ENCODE data around the gene HES3.

The HES3 gene

GRCh38 chr1:6274622-6275139 is 30.7 kb downstream of the HES3 start:
- Histone ChIP-seq H3K4me1 (ENCODE audit: control insufficient read depth, insufficient read depth, low read length) (peaks cover 63% of the 10 kb centered on the region), H3K9ac (ENCODE audit: low read length) (no peak overlapping the region), H3K27ac (ENCODE audit: low read depth, low read length) (no peak overlapping the region), H3K36me3 (ENCODE audit: control insufficient read depth, insufficient read depth, low read length) (peaks cover 7% of the 10 kb centered on the region; the same call in 1 of the 2 replicates), H3K4me3 (ENCODE audit: low read depth, low read length) (no peak overlapping the region), H3K9me3 (ENCODE audit: control insufficient read depth, insufficient read depth, low read depth, low read length) (no peaks in the 10 kb centered on the region), H3K27me3 (ENCODE audit: control insufficient read depth, insufficient read depth, low read length) (no peaks in the 10 kb centered on the region)

GRCh38 chr1:6275826-6276782 is 32.1 kb downstream of the HES3 start:
- Histone ChIP-seq H3K27ac (ENCODE audit: low read depth, low read length) (peak overlapping the region; percentile 76; the same call in 1 of the 2 replicates), H3K9me3 (ENCODE audit: control insufficient read depth, insufficient read depth, low read depth, low read length) (no peaks in the 10 kb centered on the region), H3K4me1 (ENCODE audit: control insufficient read depth, insufficient read depth, low read length) (peaks cover 55% of the 10 kb centered on the region), H3K36me3 (ENCODE audit: control insufficient read depth, insufficient read depth, low read length) (peaks cover 7% of the 10 kb centered on the region; the same call in 1 of the 2 replicates), H3K27me3 (ENCODE audit: control insufficient read depth, insufficient read depth, low read length) (no peaks in the 10 kb centered on the region), H3K4me3 (ENCODE audit: low read depth, low read length) (peak overlapping the region; percentile 35; the same call in 1 of the 2 replicates), H3K9ac (ENCODE audit: low read length) (peak overlapping the region; percentile 63)

- Histone ChIP-seq H3K9me3 (ENCODE audit: control insufficient read depth, insufficient read depth, low read depth, low read length) (no peaks in the 10 kb centered on the region), H3K4me1 (ENCODE audit: control insufficient read depth, insufficient read depth, low read length) (peaks cover 47% of the 10 kb centered on the region), H3K4me3 (ENCODE audit: low read depth, low read length) (no peak overlapping the region), H3K9ac (ENCODE audit: low read length) (no peak overlapping the region), H3K36me3 (ENCODE audit: control insufficient read depth, insufficient read depth, low read length) (peaks cover 7% of the 10 kb centered on the region; the same call in 1 of the 2 replicates), H3K27ac (ENCODE audit: low read depth, low read length) (no peak overlapping the region), H3K27me3 (ENCODE audit: control insufficient read depth, insufficient read depth, low read length) (no peaks in the 10 kb centered on the region)
Observed at GRCh38 chr1:6276811-6277555, 33.0 kb downstream of the HES3 start.

GRCh38 chr1:6278263-6278662 is 34.3 kb downstream of the HES3 start:
- no peaks in the 10 kb centered on the region for H3K9me3 ChIP-seq (ENCODE audit: control insufficient read depth, insufficient read depth, low read depth, low read length)
- H3K27ac ChIP-seq (ENCODE audit: low read depth, low read length), result no peak overlapping the region
- no peak overlapping the region for H3K9ac ChIP-seq (ENCODE audit: low read length)
- peaks cover 7% of the 10 kb centered on the region; the same call in 1 of the 2 replicates for H3K36me3 ChIP-seq (ENCODE audit: control insufficient read depth, insufficient read depth, low read length)
- H3K27me3 ChIP-seq (ENCODE audit: control insufficient read depth, insufficient read depth, low read length), result no peaks in the 10 kb centered on the region
- H3K4me3 ChIP-seq (ENCODE audit: low read depth, low read length), result no peak overlapping the region
- H3K4me1 ChIP-seq (ENCODE audit: control insufficient read depth, insufficient read depth, low read length), result peaks cover 37% of the 10 kb centered on the region

GRCh38 chr1:6279066-6279465 is 35.1 kb downstream of the HES3 start:
- H3K4me1 ChIP-seq (ENCODE audit: control insufficient read depth, insufficient read depth, low read length), result peaks cover 29% of the 10 kb centered on the region
- H3K27me3 ChIP-seq (ENCODE audit: control insufficient read depth, insufficient read depth, low read length), result no peaks in the 10 kb centered on the region
- no peak overlapping the region for H3K27ac ChIP-seq (ENCODE audit: low read depth, low read length)
- H3K4me3 ChIP-seq (ENCODE audit: low read depth, low read length), result no peak overlapping the region
- H3K9me3 ChIP-seq (ENCODE audit: control insufficient read depth, insufficient read depth, low read depth, low read length), result no peaks in the 10 kb centered on the region
- peaks cover 7% of the 10 kb centered on the region; the same call in 1 of the 2 replicates for H3K36me3 ChIP-seq (ENCODE audit: control insufficient read depth, insufficient read depth, low read length)
- H3K9ac ChIP-seq (ENCODE audit: low read length), result no peak overlapping the region

- H3K36me3 ChIP-seq (ENCODE audit: control insufficient read depth, insufficient read depth, low read length), result peaks cover 7% of the 10 kb centered on the region; the same call in 1 of the 2 replicates
- no peak overlapping the region for H3K4me3 ChIP-seq (ENCODE audit: low read depth, low read length)
- no peaks in the 10 kb centered on the region for H3K9me3 ChIP-seq (ENCODE audit: control insufficient read depth, insufficient read depth, low read depth, low read length)
- no peaks in the 10 kb centered on the region for H3K27me3 ChIP-seq (ENCODE audit: control insufficient read depth, insufficient read depth, low read length)
- no peak overlapping the region for H3K27ac ChIP-seq (ENCODE audit: low read depth, low read length)
- no peak overlapping the region for H3K9ac ChIP-seq (ENCODE audit: low read length)
- peaks cover 25% of the 10 kb centered on the region for H3K4me1 ChIP-seq (ENCODE audit: control insufficient read depth, insufficient read depth, low read length)
Observed at GRCh38 chr1:6279613-6280383, 35.8 kb downstream of the HES3 start.

GRCh38 chr1:6280761-6281451 is 36.9 kb downstream of the HES3 start:
- H3K36me3 ChIP-seq (ENCODE audit: control insufficient read depth, insufficient read depth, low read length), result peaks cover 7% of the 10 kb centered on the region; the same call in 1 of the 2 replicates
- H3K27me3 ChIP-seq (ENCODE audit: control insufficient read depth, insufficient read depth, low read length), result no peaks in the 10 kb centered on the region
- H3K9me3 ChIP-seq (ENCODE audit: control insufficient read depth, insufficient read depth, low read depth, low read length), result no peaks in the 10 kb centered on the region
- peaks cover 17% of the 10 kb centered on the region for H3K4me1 ChIP-seq (ENCODE audit: control insufficient read depth, insufficient read depth, low read length)
- H3K9ac ChIP-seq (ENCODE audit: low read length), result no peak overlapping the region
- H3K27ac ChIP-seq (ENCODE audit: low read depth, low read length), result no peak overlapping the region
- no peak overlapping the region for H3K4me3 ChIP-seq (ENCODE audit: low read depth, low read length)

GRCh38 chr1:6281511-6282402 is 37.8 kb downstream of the HES3 start:
- H3K27me3 ChIP-seq (ENCODE audit: control insufficient read depth, insufficient read depth, low read length), result no peaks in the 10 kb centered on the region
- H3K4me3 ChIP-seq (ENCODE audit: low read depth, low read length), result no peak overlapping the region
- peaks cover 8% of the 10 kb centered on the region for H3K4me1 ChIP-seq (ENCODE audit: control insufficient read depth, insufficient read depth, low read length)
- no peak overlapping the region for H3K27ac ChIP-seq (ENCODE audit: low read depth, low read length)
- no peaks in the 10 kb centered on the region for H3K9me3 ChIP-seq (ENCODE audit: control insufficient read depth, insufficient read depth, low read depth, low read length)
- H3K9ac ChIP-seq (ENCODE audit: low read length), result no peak overlapping the region
- H3K36me3 ChIP-seq (ENCODE audit: control insufficient read depth, insufficient read depth, low read length), result peaks cover 7% of the 10 kb centered on the region; the same call in 1 of the 2 replicates

- H3K27me3 ChIP-seq (ENCODE audit: control insufficient read depth, insufficient read depth, low read length), result no peaks in the 10 kb centered on the region
- H3K9ac ChIP-seq (ENCODE audit: low read length), result no peak overlapping the region
- no peaks in the 10 kb centered on the region for H3K9me3 ChIP-seq (ENCODE audit: control insufficient read depth, insufficient read depth, low read depth, low read length)
- no peaks in the 10 kb centered on the region; the same call in 1 of the 2 replicates for H3K4me1 ChIP-seq (ENCODE audit: control insufficient read depth, insufficient read depth, low read length)
- H3K27ac ChIP-seq (ENCODE audit: low read depth, low read length), result no peak overlapping the region
- H3K4me3 ChIP-seq (ENCODE audit: low read depth, low read length), result no peak overlapping the region
- peaks cover 13% of the 10 kb centered on the region; the same call in 1 of the 2 replicates for H3K36me3 ChIP-seq (ENCODE audit: control insufficient read depth, insufficient read depth, low read length)
Observed at GRCh38 chr1:6282577-6283270, 38.7 kb downstream of the HES3 start.
